Colonic mucosa (tissue), 4 donors: ENCODE measurements around the gene ATN1. TPM values are rescaled to one million over a fixed set of nuclear protein-coding genes. Genes with fewer than 3 reads are reported as not detected.

Experiments used
- DNase-seq: peaks from one replicate; pipeline ENCODE4 v3.0.0-alpha.2; 2020
- H3K27ac ChIP-seq: fragments of 200-600 bp; one replicate; pipeline ENCODE4 v1.8.0; 2021
- H3K27me3 ChIP-seq: fragments of 200-600 bp; one replicate; pipeline ENCODE4 v1.8.0; 2021
- H3K36me3 ChIP-seq: fragments of 200-600 bp; one replicate; pipeline ENCODE4 v1.8.0; 2021
- H3K4me1 ChIP-seq: fragments of 200-600 bp; one replicate; pipeline ENCODE4 v1.8.0; 2021; ENCODE audit warnings: mild to moderate bottlenecking
- H3K4me3 ChIP-seq: fragments of 200-600 bp; one replicate; pipeline ENCODE4 v1.8.0; 2021
- H3K9ac ChIP-seq, 2 donors: one replicate each; pipeline ENCODE4 v1.7.0; 2013; ENCODE audit warnings: control low read depth in 2 of 2, low read depth in 2 of 2, low read length in 2 of 2
- H3K9me3 ChIP-seq: fragments of 200-600 bp; one replicate; pipeline ENCODE4 v1.8.0; 2021
- CTCF ChIP-seq: fragments of 200-600 bp; IDR thresholded peaks from one replicate; pipeline ENCODE4 v1.8.0; 2022; ENCODE audit warnings: antibody characterized with exemption, mild to moderate bottlenecking
- intact Hi-C: fragments of 100-400 bp; cut with DNase I; formaldehyde crosslinking; loops from one replicate; pipeline ENCODE4 v1.14.1; 2022
- total RNA-seq, 2 donors: library from RNA; stranded (reverse); fragmentation: NEBNext Ultra II Directional in 1 of 2; extraction: Animal tissue kit (Norgen Biotek cat#: 25700) in 1 of 2; gene quantifications; one replicate each; pipeline ENCODE4 v1.2.1, GENCODE V29; 2021
- donor health status: healthy.
- donor health status: DM: no; HTN: no; CAD: no.
- donor health status: DM: no; HTN: no; CAD: no.

Gene ATN1
- total RNA-seq, 2 donors from 2014 or later, result 67.5 to 103 TPM

GRCh38 chr12:6959058-6959804, 31.5 kb downstream of the ATN1 start:
- intact Hi-C loops, result no loop called here
- no peak for TF ChIP-seq CTCF
- peak overlapping the region; percentile 38 to 59 for H3K9ac ChIP-seq
- no peaks in the 10 kb centered on the region for H3K27me3 ChIP-seq
- peak overlapping the region; percentile 95 for H3K27ac ChIP-seq
- H3K4me3 ChIP-seq, result no peak overlapping the region
- peaks cover 10% of the 10 kb centered on the region for H3K4me1 ChIP-seq
- H3K36me3 ChIP-seq, result no peaks in the 10 kb centered on the region
- no peak for DNase-seq
- no peaks in the 10 kb centered on the region for H3K9me3 ChIP-seq

DNA sequence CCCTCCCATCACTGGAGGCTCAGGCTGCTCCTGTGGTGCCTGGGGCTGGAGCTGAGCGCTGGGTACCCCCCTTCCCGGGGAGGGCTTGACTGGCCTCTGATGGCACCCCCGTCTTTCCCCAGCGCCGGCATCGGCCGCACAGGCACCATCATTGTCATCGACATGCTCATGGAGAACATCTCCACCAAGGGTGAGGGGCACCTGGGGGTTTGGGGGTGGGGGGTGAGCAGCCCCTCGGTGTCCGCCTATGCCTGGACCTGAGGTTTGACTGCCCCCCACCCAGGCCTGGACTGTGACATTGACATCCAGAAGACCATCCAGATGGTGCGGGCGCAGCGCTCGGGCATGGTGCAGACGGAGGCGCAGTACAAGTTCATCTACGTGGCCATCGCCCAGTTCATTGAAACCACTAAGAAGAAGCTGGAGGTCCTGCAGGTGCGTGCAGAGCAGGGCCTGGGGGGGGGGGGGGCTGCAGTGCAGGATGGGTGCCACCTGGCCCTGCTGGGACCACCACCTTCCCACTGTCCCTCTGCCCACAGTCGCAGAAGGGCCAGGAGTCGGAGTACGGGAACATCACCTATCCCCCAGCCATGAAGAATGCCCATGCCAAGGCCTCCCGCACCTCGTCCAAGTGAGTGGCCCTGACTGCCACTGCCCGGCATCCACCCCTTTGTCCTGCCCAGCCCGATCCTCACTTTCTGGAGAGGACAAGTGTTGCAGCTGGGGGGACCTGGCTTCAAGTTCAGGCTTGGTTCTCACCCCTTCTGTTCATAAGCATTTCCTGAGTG, 32.2 kb downstream of the ATN1 start:
- no peaks in the 10 kb centered on the region for H3K9me3 ChIP-seq
- no peaks in the 10 kb centered on the region for H3K27me3 ChIP-seq
- peak overlapping the region in 1 of 2 donors; percentile 98 for H3K9ac ChIP-seq
- no peak overlapping the region for H3K4me3 ChIP-seq
- no peak for TF ChIP-seq CTCF
- H3K36me3 ChIP-seq, result no peaks in the 10 kb centered on the region
- DNase-seq, result peak; percentile 21
- peaks cover 16% of the 10 kb centered on the region for H3K4me1 ChIP-seq
- H3K27ac ChIP-seq, result peak overlapping the region; percentile 95
- intact Hi-C loops, result no loop called here

DNA sequence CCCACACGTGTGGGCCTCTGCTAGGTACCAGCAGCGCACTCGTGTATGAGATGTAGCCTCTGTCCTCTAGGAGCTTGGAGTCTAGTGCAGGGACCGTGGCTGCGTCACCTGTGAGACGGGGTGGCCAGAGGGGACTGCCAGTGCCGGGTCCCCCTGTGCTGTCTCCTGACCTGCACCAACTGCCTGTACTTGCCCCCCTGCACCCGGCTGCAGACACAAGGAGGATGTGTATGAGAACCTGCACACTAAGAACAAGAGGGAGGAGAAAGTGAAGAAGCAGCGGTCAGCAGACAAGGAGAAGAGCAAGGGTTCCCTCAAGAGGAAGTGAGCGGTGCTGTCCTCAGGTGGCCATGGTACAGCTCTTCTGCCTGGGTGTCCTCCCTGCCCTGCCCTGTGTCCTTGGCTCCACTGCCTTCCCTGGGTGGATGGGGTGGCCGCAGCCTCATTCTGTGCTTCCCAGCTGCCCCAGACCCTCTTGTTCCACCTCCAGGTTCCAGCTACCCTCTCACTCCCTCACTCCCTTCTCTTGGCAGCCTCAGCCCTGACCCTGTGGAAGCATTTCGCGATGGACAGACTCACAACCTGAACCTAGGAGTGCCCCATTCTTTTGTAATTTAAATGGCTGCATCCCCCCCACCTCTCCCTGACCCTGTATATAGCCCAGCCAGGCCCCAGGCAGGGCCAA, 33.0 kb downstream of the ATN1 start:
- Histone ChIP-seq H3K27me3 (no peaks in the 10 kb centered on the region), H3K9me3 (no peaks in the 10 kb centered on the region), H3K9ac (peak overlapping the region; percentile 58 to 98), H3K4me1 (peaks cover 23% of the 10 kb centered on the region), H3K27ac (peak overlapping the region; percentile 95), H3K4me3 (no peak overlapping the region), H3K36me3 (no peaks in the 10 kb centered on the region)
- no peak for TF ChIP-seq CTCF
- intact Hi-C loops, result no loop called here
- peak; percentile 45 for DNase-seq

- no peak overlapping the region for H3K4me3 ChIP-seq
- intact Hi-C loops, result no loop called here
These were observed 33.5 kb downstream of the ATN1 start for GRCh38 chr12:6961278-6961694.

More at GRCh38 chr12:6961278-6961694, 33.5 kb downstream of the ATN1 start:
- Histone ChIP-seq H3K4me1 (peaks cover 26% of the 10 kb centered on the region), H3K9me3 (no peaks in the 10 kb centered on the region), H3K36me3 (no peaks in the 10 kb centered on the region), H3K27ac (peak overlapping the region; percentile 95), H3K27me3 (no peaks in the 10 kb centered on the region), H3K9ac (peak overlapping the region; percentile 58 to 98)
- peak; percentile 69 for DNase-seq
- no peak for TF ChIP-seq CTCF
